Keratinocyte (primary cell): ENCODE measurements around the gene ACVR1B. TPM values are rescaled to one million over a fixed set of nuclear protein-coding genes. Genes with fewer than 3 reads are reported as not detected.

Source experiments
- DNase-seq: peaks from one replicate; pipeline ENCODE4 v3.0.0-alpha.2; 2011; ENCODE audit warnings: low read depth, missing footprints, low spot score
- FAIRE-seq: peaks from 2 replicates; lab custom pipeline; 2011; peaks lifted over from hg19 to GRCh38; lab: Jason Lieb, UNC
- H2AFZ ChIP-seq: 2 replicates; pipeline ENCODE4 v1.6.0; 2012; ENCODE audit warnings: low read length, control low read depth, inconsistent platforms; ENCODE audit not compliant: control insufficient read depth
- H3K27ac ChIP-seq: 2 replicates; pipeline ENCODE4 v1.5.1; 2011; ENCODE audit warnings: low read length; ENCODE audit not compliant: control insufficient read depth, insufficient read depth
- H3K27me3 ChIP-seq: 3 replicates; pipeline ENCODE4 v1.6.0; 2011; ENCODE audit warnings: low read length; ENCODE audit not compliant: control insufficient read depth, insufficient read depth; ENCODE audit errors: extremely low read depth
- H3K36me3 ChIP-seq, 2 experiments: 2 replicates in 1 of 2; 3 replicates in 1 of 2; pipeline ENCODE4 v1.5.1; 2011; ENCODE audit warnings: low read length in 2 of 2, mild to moderate bottlenecking in 1 of 2; ENCODE audit not compliant: control insufficient read depth in 2 of 2, insufficient read depth in 2 of 2; ENCODE audit errors: extremely low read depth in 1 of 2
- H3K4me1 ChIP-seq: 3 replicates; pipeline ENCODE4 v1.5.1; 2011; ENCODE audit warnings: low read length; ENCODE audit not compliant: control insufficient read depth, insufficient read depth; ENCODE audit errors: extremely low read depth
- H3K4me2 ChIP-seq: 3 replicates; pipeline ENCODE4 v1.6.0; 2011; ENCODE audit warnings: low read depth, low read length; ENCODE audit not compliant: control insufficient read depth, insufficient read depth; ENCODE audit errors: extremely low read depth
- H3K4me3 ChIP-seq, 3 experiments: fragments of 200-600 bp in 1 of 3; sonication (generic) in 1 of 3; 2 replicates in 2 of 3; 3 replicates in 1 of 3; pipeline ENCODE4 v1.5.1; 2011 to 2016; ENCODE audit warnings: low read length in 3 of 3, mild to moderate bottlenecking in 3 of 3, control low read depth in 2 of 3, inconsistent platforms in 1 of 3, low read depth in 1 of 3, mixed read lengths in 1 of 3, mixed run types in 1 of 3, moderate library complexity in 1 of 3; ENCODE audit not compliant: control insufficient read depth in 2 of 3, insufficient read depth in 2 of 3; ENCODE audit errors: extremely low read depth in 1 of 3
- H3K79me2 ChIP-seq: 2 replicates; pipeline ENCODE4 v1.6.0; 2012; ENCODE audit warnings: low read length; ENCODE audit not compliant: control insufficient read depth, insufficient read depth
- H3K9ac ChIP-seq: 3 replicates; pipeline ENCODE4 v1.6.0; 2011; ENCODE audit warnings: low read length; ENCODE audit not compliant: control insufficient read depth, insufficient read depth; ENCODE audit errors: extremely low read depth
- H3K9me1 ChIP-seq: 3 replicates; pipeline ENCODE4 v1.6.0; 2011; ENCODE audit warnings: low read length; ENCODE audit not compliant: control insufficient read depth, insufficient read depth; ENCODE audit errors: extremely low read depth
- H3K9me3 ChIP-seq: 2 replicates; pipeline ENCODE4 v1.5.1; 2012; ENCODE audit warnings: low read depth, low read length; ENCODE audit not compliant: control insufficient read depth
- H4K20me1 ChIP-seq: 3 replicates; pipeline ENCODE4 v1.6.0; 2011; ENCODE audit warnings: low read length; ENCODE audit not compliant: control insufficient read depth, insufficient read depth; ENCODE audit errors: extremely low read depth
- CTCF ChIP-seq, 3 experiments: IDR thresholded peaks in 1 of 3; conservative IDR thresholded peaks in 1 of 3; optimal IDR thresholded peaks in 1 of 3; 2 replicates in 2 of 3; 3 replicates in 1 of 3; pipeline versions ENCODE3 to v1.5.1; 2011; ENCODE audit warnings: low read length in 3 of 3, mild to moderate bottlenecking in 3 of 3, moderate library complexity in 2 of 3, control low read depth in 1 of 3, inconsistent platforms in 1 of 3; ENCODE audit not compliant: insufficient read depth in 2 of 3; ENCODE audit errors: extremely low read depth in 1 of 3
- EZH2 ChIP-seq: IDR thresholded peaks from one replicate; pipeline ENCODE4 v1.6.1; 2012; ENCODE audit warnings: inconsistent platforms, mild to moderate bottlenecking, low read length, moderate library complexity
- dilution Hi-C: fragments of 300-500 bp; cut with MboI; formaldehyde crosslinking; loops from one replicate; pipeline ENCODE4 v1.7.0; 2020; ENCODE audit warnings: low sequenced_read_pairs; ENCODE audit not compliant: extremely low pct_ligation_motif_present
- polyA plus RNA-seq, 5 experiments: library from polyadenylated mRNA; depleted of rRNA in 3 of 5; stranded (reverse) in 3 of 5; stranded (forward) in 1 of 5; unstranded in 1 of 5; fragments of >200 nt; gene quantifications; 1 replicate in 1 of 5; 2 replicates in 3 of 5; 3 replicates in 1 of 5; pipeline versions ENCODE4 v1.2.1 to v1.2.3, GENCODE V29; 2011 to 2012; ENCODE audit warnings: missing spikeins in 2 of 5, low read depth in 1 of 5, low replicate concordance in 1 of 5

Gene ACVR1B
- polyA plus RNA-seq, 1 donor (not counting 4 experiments of a cell fraction or from before 2014, with no cell fraction given): 12.7 TPM

- H2AFZ ChIP-seq: no peak overlapping the region
- H3K4me2 ChIP-seq: no peak overlapping the region
- H3K27ac ChIP-seq: no peak overlapping the region
- H4K20me1 ChIP-seq: no peaks in the 10 kb centered on the region
- H3K9me3 ChIP-seq: no peaks in the 10 kb centered on the region
- no peaks in the 10 kb centered on the region for H3K9me1 ChIP-seq
- no peaks in the 10 kb centered on the region for H3K36me3 ChIP-seq
- no peak for DNase-seq
- H3K4me3 ChIP-seq: no peak overlapping the region
- H3K27me3 ChIP-seq: peaks cover 7% of the 10 kb centered on the region
- dilution Hi-C loops: no loop called here
- peaks cover 16% of the 10 kb centered on the region for H3K4me1 ChIP-seq
- no peak for TF ChIP-seq CTCF (optimal IDR thresholded peaks at IDR 0.05 in 1 of 3, IDR thresholded peaks at IDR 0.05 in 1 of 3, conservative IDR thresholded peaks at IDR 0.05 in 1 of 3; ENCODE audit: extremely low read depth in 1 of 3, insufficient read depth in 2 of 3, low read length in 3 of 3)
- TF ChIP-seq EZH2: no peak
- no peaks in the 10 kb centered on the region for H3K79me2 ChIP-seq
- no peak for FAIRE-seq
- no peak overlapping the region for H3K9ac ChIP-seq
Measured at GRCh38 chr12:52018433-52019112, 67.1 kb downstream of the ACVR1B start.

- Histone ChIP-seq H3K4me3 (no peak overlapping the region), H3K79me2 (no peaks in the 10 kb centered on the region), H4K20me1 (no peaks in the 10 kb centered on the region), H3K9ac (no peak overlapping the region), H2AFZ (no peak overlapping the region), H3K4me1 (peaks cover 12% of the 10 kb centered on the region), H3K27ac (no peak overlapping the region), H3K4me2 (no peak overlapping the region), H3K36me3 (no peaks in the 10 kb centered on the region), H3K9me1 (no peaks in the 10 kb centered on the region), H3K27me3 (peaks cover 7% of the 10 kb centered on the region), H3K9me3 (no peaks in the 10 kb centered on the region)
- FAIRE-seq (no peak), DNase-seq (no peak)
- dilution Hi-C loops: no loop called here
- TF ChIP-seq EZH2: no peak
- TF ChIP-seq CTCF (optimal IDR thresholded peaks at IDR 0.05 in 1 of 3, IDR thresholded peaks at IDR 0.05 in 1 of 3, conservative IDR thresholded peaks at IDR 0.05 in 1 of 3; ENCODE audit: extremely low read depth in 1 of 3, insufficient read depth in 2 of 3, low read length in 3 of 3): no peak
Measured at GRCh38 chr12:52019113-52019770, 67.7 kb downstream of the ACVR1B start.
